ENCODE data around the gene ZFYVE9. TPM values are rescaled to one million over a fixed set of nuclear protein-coding genes. Genes with fewer than 3 reads are reported as not detected.
A peak's percentile ranks its signal among the peaks of the same experiment; 100 is the strongest.

ZFYVE9 gene
- total and polyA plus RNA-seq, 2 of the 13 experiments (the other 11 are each of a cell fraction or from before 2014, with no cell fraction given), result 9.2 to 19.8 TPM

GRCh38 chr1:52305417-52306226 lies 163.7 kb downstream of the ZFYVE9 start (continued):
- TF ChIP-seq ZNF318 (CRISPR knock-in tag; IDR thresholded peaks at IDR 0.05) (no peak), PATZ1 (CRISPR knock-in tag; IDR thresholded peaks at IDR 0.05) (peak; percentile 95), ISL2 (CRISPR knock-in tag; IDR thresholded peaks at IDR 0.05) (no peak), ZNF138 (CRISPR knock-in tag; IDR thresholded peaks at IDR 0.05; ENCODE audit: low read depth) (no peak), ZBTB49 (CRISPR knock-in tag; IDR thresholded peaks at IDR 0.05; ENCODE audit: borderline replicate concordance) (no peak), BCL6 (CRISPR knock-in tag; IDR thresholded peaks at IDR 0.05) (peak; percentile 86), ZNF160 (CRISPR knock-in tag; IDR thresholded peaks at IDR 0.05) (no peak), ZNF703 (CRISPR knock-in tag; IDR thresholded peaks at IDR 0.05; ENCODE audit: borderline replicate concordance) (no peak)

Data from HepG2 (cell line).